Mesenchymal stem cell (in vitro differentiated cells and primary cell): ENCODE data around the gene PRR18.

Experiments used
- DNase-seq: peaks from one replicate; pipeline ENCODE4 v3.0.0-alpha.2; 2013
- H2AFZ ChIP-seq: one replicate; pipeline ENCODE4 v1.6.1; 2013; ENCODE audit warnings: low read depth, mild to moderate bottlenecking, control low read depth, inconsistent platforms, low read length, moderate library complexity
- H2AK5ac ChIP-seq: 2 replicates; pipeline ENCODE4 v1.6.1; 2013; ENCODE audit warnings: low read length, moderate library complexity, mild to moderate bottlenecking, inconsistent platforms; ENCODE audit not compliant: severe bottlenecking
- H2BK120ac ChIP-seq: one replicate; pipeline ENCODE4 v1.6.1; 2013; ENCODE audit warnings: low read depth, mild to moderate bottlenecking, inconsistent platforms, low read length, moderate library complexity
- H2BK12ac ChIP-seq, 2 experiments: one replicate each; pipeline ENCODE4 v1.6.1; 2013; ENCODE audit warnings: inconsistent platforms in 2 of 2, low read length in 2 of 2, mild to moderate bottlenecking in 2 of 2, moderate library complexity in 2 of 2, control low read depth in 1 of 2
- H2BK15ac ChIP-seq: one replicate; pipeline ENCODE4 v1.6.1; 2013; ENCODE audit warnings: mild to moderate bottlenecking, low read depth, inconsistent platforms; ENCODE audit not compliant: poor library complexity, severe bottlenecking
- H2BK5ac ChIP-seq: 2 replicates; pipeline ENCODE4 v1.6.1; 2013; ENCODE audit warnings: low read depth, mild to moderate bottlenecking, low read length, control low read depth, inconsistent platforms; ENCODE audit not compliant: poor library complexity, severe bottlenecking
- H3K14ac ChIP-seq, 2 experiments: one replicate each; pipeline ENCODE4 v1.6.1; 2013; ENCODE audit warnings: inconsistent platforms in 2 of 2, low read length in 2 of 2, control low read depth in 1 of 2, mild to moderate bottlenecking in 1 of 2, moderate library complexity in 1 of 2
- H3K18ac ChIP-seq, 2 experiments: one replicate each; pipeline ENCODE4 v1.6.1; 2013; ENCODE audit warnings: inconsistent platforms in 2 of 2, low read length in 2 of 2, control low read depth in 1 of 2, low read depth in 1 of 2, mild to moderate bottlenecking in 1 of 2
- H3K23ac ChIP-seq, 2 experiments: one replicate each; pipeline ENCODE4 v1.6.1; 2013; ENCODE audit warnings: inconsistent platforms in 2 of 2, low read length in 2 of 2, mild to moderate bottlenecking in 2 of 2, moderate library complexity in 2 of 2, control low read depth in 1 of 2
- H3K27ac ChIP-seq: 2 replicates; pipeline ENCODE4 v1.5.1; 2013; ENCODE audit warnings: mild to moderate bottlenecking, moderate library complexity, low read length, control low read depth, inconsistent platforms; ENCODE audit not compliant: poor library complexity, severe bottlenecking
- H3K27me3 ChIP-seq, 2 experiments: 2 replicates each; pipeline versions ENCODE4 v1.6.1 to v1.7.0; 2013; ENCODE audit warnings: low read length in 2 of 2, mild to moderate bottlenecking in 2 of 2, moderate library complexity in 2 of 2, control low read depth in 1 of 2, inconsistent platforms in 1 of 2; ENCODE audit not compliant: control insufficient read depth in 1 of 2, insufficient read depth in 1 of 2
- H3K36me3 ChIP-seq, 2 experiments: 2 replicates each; pipeline versions ENCODE4 v1.6.1 to v1.7.0; 2013; ENCODE audit warnings: low read length in 2 of 2, control low read depth in 1 of 2, inconsistent platforms in 1 of 2, low read depth in 1 of 2, mild to moderate bottlenecking in 1 of 2; ENCODE audit not compliant: insufficient read depth in 2 of 2, control insufficient read depth in 1 of 2
- H3K4ac ChIP-seq, 2 experiments: one replicate each; pipeline ENCODE4 v1.6.1; 2013; ENCODE audit warnings: inconsistent platforms in 2 of 2, low read length in 2 of 2, mild to moderate bottlenecking in 2 of 2, moderate library complexity in 2 of 2, control low read depth in 1 of 2, low read depth in 1 of 2
- H3K4me1 ChIP-seq: 2 replicates; pipeline ENCODE4 v1.6.1; 2013; ENCODE audit warnings: low read depth, low read length, control low read depth; ENCODE audit not compliant: control insufficient read depth, insufficient read depth
- H3K4me2 ChIP-seq: 2 replicates; pipeline ENCODE4 v1.6.1; 2013; ENCODE audit warnings: low read length, mild to moderate bottlenecking, inconsistent platforms; ENCODE audit not compliant: poor library complexity, severe bottlenecking
- H3K4me3 ChIP-seq, 2 experiments: 2 replicates each; pipeline versions ENCODE4 v1.5.1 to v1.7.0; 2013; ENCODE audit warnings: low read length in 2 of 2, mild to moderate bottlenecking in 2 of 2, control low read depth in 1 of 2, low read depth in 1 of 2; ENCODE audit not compliant: insufficient read depth in 1 of 2
- H3K79me1 ChIP-seq: replicated peaks from 2 replicates; pipeline ENCODE4 v1.6.1; 2013; ENCODE audit warnings: mild to moderate bottlenecking, control low read depth, low read length, inconsistent platforms; ENCODE audit not compliant: poor library complexity, severe bottlenecking
- H3K9ac ChIP-seq: 2 replicates; pipeline ENCODE4 v1.7.0; 2013; ENCODE audit warnings: mild to moderate bottlenecking, low read length, moderate library complexity
- H3K9me3 ChIP-seq: 2 replicates; pipeline ENCODE4 v1.7.0; 2013; ENCODE audit warnings: mild to moderate bottlenecking, low read length; ENCODE audit not compliant: control insufficient read depth
- H4K8ac ChIP-seq: one replicate; pipeline ENCODE4 v1.6.1; 2013; ENCODE audit warnings: inconsistent platforms, mild to moderate bottlenecking, low read length, moderate library complexity
- H4K91ac ChIP-seq: one replicate; pipeline ENCODE4 v1.6.1; 2013; ENCODE audit warnings: mild to moderate bottlenecking, low read length, inconsistent platforms
- WGBS: methylation state at CpG from one replicate; pipeline ENCODE4 v1.1.7; 2013; ENCODE audit warnings: mixed read lengths; 5-methylcytosine and 5-hydroxymethylcytosine counted together

PRR18 gene

DNA sequence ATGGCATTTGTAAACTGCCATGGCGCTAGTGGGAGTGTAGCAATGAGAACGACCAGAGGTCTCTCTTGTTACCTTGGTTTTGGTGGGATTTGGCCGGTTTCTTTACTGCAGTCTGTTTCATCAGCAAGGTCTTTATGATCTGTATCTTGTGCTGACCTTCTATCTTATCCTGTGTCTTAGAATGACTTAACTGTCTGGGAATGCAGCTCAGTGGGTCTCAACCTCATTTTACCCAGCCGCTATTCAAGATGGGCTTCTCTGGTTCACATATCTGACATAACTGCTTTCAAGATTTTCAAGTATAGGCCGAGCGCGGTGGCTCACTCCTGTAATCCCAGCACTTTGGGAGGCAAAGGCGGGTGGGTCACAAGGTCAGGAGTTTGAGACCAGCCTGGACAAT, 36.0 kb upstream of the PRR18 start:
- 84% methylated on average over 8 of the region's 8 CpGs for WGBS
- Histone ChIP-seq H2BK12ac (no peak overlapping the region), H2AK5ac (no peak overlapping the region), H3K27me3 (peaks cover 0 to 4% of the 10 kb centered on the region in 2 experiments), H3K4me2 (no peak overlapping the region), H3K36me3 (peaks cover 0 to 6% of the 10 kb centered on the region in 2 experiments), H3K14ac (no peak overlapping the region), H3K4me3 (no peak overlapping the region), H4K91ac (no peak overlapping the region), H2BK5ac (no peak overlapping the region), H2BK120ac (no peak overlapping the region), H3K9me3 (peaks cover under 1% of the 10 kb centered on the region), H2AFZ (no peak overlapping the region), H3K79me1 (peaks cover 7% of the 10 kb centered on the region), H3K9ac (no peak overlapping the region), H3K23ac (no peak overlapping the region), H3K4ac (no peak overlapping the region), H4K8ac (no peak overlapping the region), H2BK15ac (no peak overlapping the region), H3K4me1 (peaks cover 5% of the 10 kb centered on the region), H3K27ac (peak overlapping the region; percentile 71), H3K18ac (no peak overlapping the region)
- DNase-seq: no peak

DNA sequence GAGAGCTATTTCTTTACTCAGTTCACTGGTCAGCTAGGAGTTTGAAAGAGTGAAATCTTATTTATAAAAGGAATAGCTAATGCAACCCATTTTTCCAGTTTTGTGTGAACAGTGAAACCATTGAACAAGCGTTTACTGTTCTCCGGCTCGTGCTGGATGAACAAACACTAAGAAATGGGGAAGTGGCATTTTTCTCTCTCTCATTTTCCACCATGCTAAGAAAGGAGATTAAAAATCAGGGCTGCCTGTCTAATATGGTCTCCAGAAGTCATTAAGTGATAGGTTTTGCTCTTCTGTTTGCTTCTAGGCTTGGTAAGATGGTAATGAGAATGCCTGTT, 34.9 kb upstream of the PRR18 start:
- peak overlapping the region; percentile 97 for H3K9ac ChIP-seq
- 60% methylated on average over 3 of the region's 3 CpGs for WGBS
- H3K4me3 ChIP-seq: peak overlapping the region in 1 of 2 experiments; percentile 99
- peak overlapping the region; percentile 31 for H3K27ac ChIP-seq
- no peak for DNase-seq
- peaks cover 8% of the 10 kb centered on the region for H3K4me1 ChIP-seq
- H2AFZ ChIP-seq: no peak overlapping the region
- H4K8ac ChIP-seq: peak overlapping the region; percentile 98
- H2AK5ac ChIP-seq: peak overlapping the region; percentile 65
- no peak overlapping the region for H2BK15ac ChIP-seq
- H2BK5ac ChIP-seq: no peak overlapping the region
- H3K79me1 ChIP-seq: peaks cover 7% of the 10 kb centered on the region
- no peak overlapping the region for H3K4ac ChIP-seq
- H3K9me3 ChIP-seq: no peaks in the 10 kb centered on the region
- no peak overlapping the region for H3K23ac ChIP-seq
- H2BK120ac ChIP-seq: no peak overlapping the region
- no peak overlapping the region for H4K91ac ChIP-seq
- peaks cover 0 to 4% of the 10 kb centered on the region in 2 experiments for H3K27me3 ChIP-seq
- H2BK12ac ChIP-seq: no peak overlapping the region
- peak overlapping the region in 1 of 2 experiments; percentile 93 for H3K18ac ChIP-seq
- H3K14ac ChIP-seq: no peak overlapping the region
- H3K36me3 ChIP-seq: peaks cover 0 to 6% of the 10 kb centered on the region in 2 experiments
- peak overlapping the region; percentile 80 for H3K4me2 ChIP-seq

DNA sequence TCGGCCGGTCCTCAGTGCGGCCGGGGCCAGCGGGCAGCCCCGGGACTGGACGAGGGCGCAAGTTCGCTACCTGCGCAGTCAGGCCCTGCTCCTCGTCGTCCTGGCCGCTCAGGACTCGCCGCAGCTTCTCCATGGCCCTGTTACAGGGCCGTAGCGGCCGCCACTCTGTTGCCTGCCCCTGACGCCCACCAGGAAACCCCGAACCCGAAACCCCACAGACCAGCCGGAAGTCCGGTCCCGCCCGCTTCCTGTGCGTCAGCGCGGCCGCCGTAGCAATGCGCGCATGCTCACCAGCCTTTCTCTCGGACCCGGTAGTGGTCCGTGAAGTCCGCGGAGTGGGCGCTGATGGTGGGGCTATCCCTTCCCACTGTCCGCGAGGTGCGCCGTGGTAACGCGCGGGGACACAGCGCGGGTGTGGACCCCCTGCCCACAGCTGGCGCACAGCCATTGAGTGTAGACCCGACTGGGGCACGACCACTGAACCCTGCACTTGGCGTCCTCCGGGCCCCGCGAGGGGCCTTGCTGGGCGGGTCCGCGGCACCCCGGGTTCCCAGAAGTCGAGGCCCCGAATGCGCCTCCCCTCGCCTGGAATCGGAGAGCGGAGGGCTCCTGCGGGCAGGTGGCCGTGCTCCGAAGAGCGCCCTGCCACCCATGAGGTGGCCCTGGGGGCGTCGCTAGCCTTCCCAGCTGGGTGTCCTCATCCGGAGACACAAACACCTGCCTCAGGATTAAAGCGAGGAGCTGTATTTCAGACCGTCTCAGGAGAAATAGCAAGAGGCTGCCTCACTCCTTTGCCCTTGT, 34.4 kb upstream of the PRR18 start, which contains the start of gene SFT2D1:
Gene SFT2D1, minus strand, starts transcription at position 197 of the 801 bp plus-strand sequence. Its CDS starts 64 bp downstream, at position 133.
- no peaks in the 10 kb centered on the region for H3K9me3 ChIP-seq
- peak within 1 kb of the TSS; percentile 61 for H2BK5ac ChIP-seq
- H2AK5ac ChIP-seq: peak within 1 kb of the TSS; percentile 68
- peak within 1 kb of the TSS; percentile 97 for H3K9ac ChIP-seq
- H2BK120ac ChIP-seq: peak within 1 kb of the TSS; percentile 87
- peak within 1 kb of the TSS; percentile 96 to 99 for H3K4me3 ChIP-seq
- peak within 1 kb of the TSS; percentile 98 for H4K91ac ChIP-seq
- peak within 1 kb of the TSS in 1 of 2 experiments; percentile 91 for H3K23ac ChIP-seq
- H3K27ac ChIP-seq: peak within 1 kb of the TSS; percentile 31
- H2AFZ ChIP-seq: peak within 1 kb of the TSS; percentile 95
- peak within 1 kb of the TSS; percentile 59 to 99 for H3K14ac ChIP-seq
- WGBS: under 1% methylated on average over 70 of the region's 73 CpGs
- H2BK15ac ChIP-seq: peak within 1 kb of the TSS; percentile 75
- peak; percentile 87 for DNase-seq
- peaks cover 0 to 4% of the 10 kb centered on the region in 2 experiments for H3K27me3 ChIP-seq
- peaks cover 7% of the 10 kb centered on the region for H3K79me1 ChIP-seq
- H4K8ac ChIP-seq: peak within 1 kb of the TSS; percentile 98
- peak within 1 kb of the TSS; percentile 94 to 99 for H3K18ac ChIP-seq
- peak within 1 kb of the TSS; percentile 90 for H3K4me2 ChIP-seq
- H2BK12ac ChIP-seq: peak within 1 kb of the TSS in 1 of 2 experiments; percentile 47
- H3K36me3 ChIP-seq: peaks cover 0 to 12% of the 10 kb centered on the region in 2 experiments
- H3K4ac ChIP-seq: peak within 1 kb of the TSS; percentile 90 to 93
- peaks cover 8% of the 10 kb centered on the region for H3K4me1 ChIP-seq

DNA sequence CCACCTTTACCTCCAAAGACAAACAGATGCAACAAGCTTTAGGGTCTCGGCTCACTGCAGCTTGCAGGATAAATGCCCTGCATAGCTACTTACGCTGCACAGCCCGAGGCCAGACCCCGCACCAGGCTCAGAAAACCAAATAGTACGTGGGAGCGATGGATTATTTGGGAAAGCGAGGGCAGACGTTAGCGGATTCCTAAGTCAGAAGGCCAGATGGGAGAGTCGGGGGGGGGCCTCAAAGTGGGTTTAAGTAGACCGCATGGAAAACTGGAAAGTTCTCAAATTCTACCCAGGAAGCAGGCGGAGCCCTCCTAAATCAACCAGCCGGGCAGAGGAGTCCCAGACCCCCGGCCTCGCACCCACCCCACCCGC, 33.8 kb upstream of the PRR18 start:
- Histone ChIP-seq H3K27ac (no peak overlapping the region), H3K14ac (peak overlapping the region; percentile 59 to 99), H4K91ac (peak overlapping the region; percentile 95), H4K8ac (peak overlapping the region; percentile 97), H3K9me3 (no peaks in the 10 kb centered on the region), H3K4ac (peak overlapping the region; percentile 83 to 93), H2BK12ac (peak overlapping the region in 1 of 2 experiments; percentile 47), H3K9ac (peak overlapping the region; percentile 97), H3K4me3 (peak overlapping the region; percentile 96 to 99), H2BK5ac (peak overlapping the region; percentile 24), H3K27me3 (peaks cover 0 to under 1% of the 10 kb centered on the region in 2 experiments), H3K36me3 (peaks cover 4 to 18% of the 10 kb centered on the region in 2 experiments), H2BK15ac (peak overlapping the region; percentile 73), H3K4me2 (peak overlapping the region; percentile 90), H3K23ac (peak overlapping the region in 1 of 2 experiments; percentile 91), H3K18ac (peak overlapping the region; percentile 94 to 99), H3K4me1 (peaks cover 10% of the 10 kb centered on the region), H3K79me1 (peaks cover 11% of the 10 kb centered on the region), H2AK5ac (peak overlapping the region; percentile 68), H2BK120ac (peak overlapping the region; percentile 85), H2AFZ (peak overlapping the region; percentile 95)
- DNase-seq: no peak
- WGBS: 2% methylated on average over 9 of the region's 16 CpGs
